Measurements from ENCODE around the gene CAMSAP1. TPM values are rescaled to one million over a fixed set of nuclear protein-coding genes. Genes with fewer than 3 reads are reported as not detected.

Gene CAMSAP1
- total and polyA plus RNA-seq, 2 of the 4 experiments (the other 2 are of a cell fraction) = 8.2 to 19.5 TPM

- no peak overlapping the region for H2AFZ ChIP-seq (replicated peaks; ENCODE audit: low read length, poor library complexity)
- H2BK5ac ChIP-seq (ENCODE audit: low read depth, low read length, poor library complexity, severe bottlenecking) = no peak overlapping the region
- H4K5ac ChIP-seq (ENCODE audit: low read depth, low read length) = no peak overlapping the region
- no peak overlapping the region for H2BK15ac ChIP-seq (ENCODE audit: low read depth, low read length)
- no peak overlapping the region for H3K9ac ChIP-seq (ENCODE audit: low read depth, low read length)
- no TSS peak for BruUV-seq (replicated peaks)
- no peak overlapping the region for H2BK120ac ChIP-seq (ENCODE audit: low read depth, low read length)
- peaks cover 2% of the 10 kb centered on the region; the same call in 1 of the 2 replicates for H3K36me3 ChIP-seq (ENCODE audit: control insufficient read depth, insufficient read depth, low read length)
- H3K4ac ChIP-seq (ENCODE audit: low read depth, low read length) = no peak overlapping the region
- H3K79me1 ChIP-seq (ENCODE audit: low read depth in 1 of 2, low read length in 2 of 2) = peaks cover 44 to 79% of the 10 kb centered on the region in 2 experiments
- dilution Hi-C loops (cut with HindIII; ENCODE audit: low sequenced_read_pairs, unreplicated experiment) (no loop called here), intact Hi-C loops (cut with micrococcal nuclease) (no loop called here), in situ Hi-C loops (cut with MboI; ENCODE audit: low sequenced_read_pairs) (no loop called here)
- H2AK5ac ChIP-seq (ENCODE audit: low read depth, low read length) = no peak overlapping the region
- H4K8ac ChIP-seq (ENCODE audit: low read depth in 2 of 2, low read length in 2 of 2) = no peak overlapping the region
- no peak overlapping the region for H2BK20ac ChIP-seq (ENCODE audit: low read depth, low read length)
- DNase-seq (no peak), ATAC-seq (ENCODE audit: low read depth) (no peak)
- TF ChIP-seq CTCF (conservative IDR thresholded peaks at IDR 0.05; ENCODE audit: low read depth, low read length) = no peak
- TF ChIP-seq BHLHE40 (IDR thresholded peaks at IDR 0.05; ENCODE audit: low read depth, low read length) = no peak
- TF ChIP-seq, protein P1, sequence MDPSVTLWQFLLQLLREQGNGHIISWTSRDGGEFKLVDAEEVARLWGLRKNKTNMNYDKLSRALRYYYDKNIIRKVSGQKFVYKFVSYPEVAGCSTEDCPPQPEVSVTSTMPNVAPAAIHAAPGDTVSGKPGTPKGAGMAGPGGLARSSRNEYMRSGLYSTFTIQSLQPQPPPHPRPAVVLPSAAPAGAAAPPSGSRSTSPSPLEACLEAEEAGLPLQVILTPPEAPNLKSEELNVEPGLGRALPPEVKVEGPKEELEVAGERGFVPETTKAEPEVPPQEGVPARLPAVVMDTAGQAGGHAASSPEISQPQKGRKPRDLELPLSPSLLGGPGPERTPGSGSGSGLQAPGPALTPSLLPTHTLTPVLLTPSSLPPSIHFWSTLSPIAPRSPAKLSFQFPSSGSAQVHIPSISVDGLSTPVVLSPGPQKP (IDR thresholded peaks at IDR 0.05; ENCODE audit: borderline replicate concordance, low read depth, low read length) = no peak
- TF ChIP-seq MXI1 (IDR thresholded peaks at IDR 0.05; ENCODE audit: borderline replicate concordance, low read depth, low read length) = no peak
- H2AK9ac ChIP-seq (replicated peaks; ENCODE audit: low read depth, low read length, poor library complexity) = no peak overlapping the region
- no peak overlapping the region for H3K27ac ChIP-seq (ENCODE audit: insufficient read depth, low read length)
- peaks cover 5% of the 10 kb centered on the region for H3K4me1 ChIP-seq (ENCODE audit: control insufficient read depth, insufficient read depth, low read length)
- H3K56ac ChIP-seq (ENCODE audit: extremely low read depth, insufficient read depth, low read length) = no peak overlapping the region
- no peak overlapping the region for H3K14ac ChIP-seq (replicated peaks; ENCODE audit: low read depth, low read length)
- no peak overlapping the region for H3K23ac ChIP-seq (ENCODE audit: low read depth, low read length)
- H3K18ac ChIP-seq (ENCODE audit: low read depth, low read length) = no peak overlapping the region
- H4K91ac ChIP-seq (ENCODE audit: insufficient read depth, low read depth, low read length) = no peak overlapping the region
- no peaks in the 10 kb centered on the region for H3K27me3 ChIP-seq (ENCODE audit: control insufficient read depth, insufficient read depth, low read length)
- H3K9me1 ChIP-seq (ENCODE audit: insufficient read depth, low read length) = peaks cover 17% of the 10 kb centered on the region
- ChIA-PET CTCF (no interaction called here), POLR2A (ENCODE audit: unreplicated experiment) (no interaction called here)
- 100% methylated on average over 2 of the region's 8 CpGs; no CpG with 5 or more reads in 1 of the 2 experiments for WGBS, 2 experiments (ENCODE audit: extremely low coverage in 2 of 2, insufficient read length in 1 of 2)
- H3K4me2 ChIP-seq (ENCODE audit: low read depth, low read length) = no peak overlapping the region
- peaks cover 38% of the 10 kb centered on the region for H4K20me1 ChIP-seq (ENCODE audit: insufficient read depth, low read length)
- no peak overlapping the region for H3K4me3 ChIP-seq (ENCODE audit: insufficient read depth, low read depth, low read length)
- H3K9me3 ChIP-seq (ENCODE audit: control insufficient read depth, insufficient read depth, low read length) = no peaks in the 10 kb centered on the region
These were observed 44.5 kb downstream of the CAMSAP1 start for GRCh38 chr9:135862809-135863208.

Measured in IMR-90 (cell line).